GM18868 (cell line): ENCODE data around the gene FAM78A.
"Not testable (repeated sequence)": the region's sequence is repeated elsewhere in the genome, so short reads cannot be mapped to it uniquely, and the experiment has no call there.

Experiments used
- ATAC-seq: cut with Tn5 transposase; IDR thresholded peaks from one replicate; pipeline ENCODE4 v1.9.1; 2021; ENCODE audit warnings: mild to moderate bottlenecking, moderate library complexity; ENCODE audit not compliant: unreplicated experiment

Gene FAM78A

GRCh38 chr9:131282688-131283422, 6.5 kb upstream of the FAM78A start:
- no peak for ATAC-seq

- no peak for ATAC-seq
Observed at GRCh38 chr9:131282175-131282574, 5.9 kb upstream of the FAM78A start.

GRCh38 chr9:131281119-131281965, 5.0 kb upstream of the FAM78A start:
- no peak for ATAC-seq

- no peak for ATAC-seq
Observed at GRCh38 chr9:131280660-131281059, 4.3 kb upstream of the FAM78A start.

- no peak for ATAC-seq
Observed at GRCh38 chr9:131279863-131280570, 3.7 kb upstream of the FAM78A start.

- no peak for ATAC-seq
Observed at GRCh38 chr9:131279196-131279862, 3.0 kb upstream of the FAM78A start.

- no peak for ATAC-seq
Observed at GRCh38 chr9:131278702-131279111, 2.4 kb upstream of the FAM78A start.

- no peak for ATAC-seq
Observed at GRCh38 chr9:131277910-131278701, 1.8 kb upstream of the FAM78A start.

GRCh38 chr9:131277287-131277909, 1.1 kb upstream of the FAM78A start:
- no peak for ATAC-seq

- no peak for ATAC-seq
Observed at GRCh38 chr9:131276891-131277286, 579 bp upstream of the FAM78A start.

GRCh38 chr9:131275332-131276093, 797 bp downstream of the FAM78A start:
- no peak for ATAC-seq

GRCh38 chr9:131274674-131275331, 1.5 kb downstream of the FAM78A start:
- no peak for ATAC-seq

GRCh38 chr9:131273856-131274673, 2.2 kb downstream of the FAM78A start:
- ATAC-seq, result no peak

GRCh38 chr9:131273146-131273855, 3.0 kb downstream of the FAM78A start:
- ATAC-seq, result no peak

GRCh38 chr9:131272212-131272611, 4.1 kb downstream of the FAM78A start:
- no peak for ATAC-seq

GRCh38 chr9:131271506-131271931, 4.8 kb downstream of the FAM78A start:
- ATAC-seq, result no peak

- ATAC-seq, result not testable (repeated sequence)
Observed at GRCh38 chr9:131271016-131271273, 5.4 kb downstream of the FAM78A start.
